ENCODE measurements around the gene CCNA2. TPM values are rescaled to one million over a fixed set of nuclear protein-coding genes. Genes with fewer than 3 reads are reported as not detected.

The CCNA2 gene
- total RNA-seq, 4 donors from 2014 or later, result 0.89 to 2.9 (median 1.4) TPM

DNA sequence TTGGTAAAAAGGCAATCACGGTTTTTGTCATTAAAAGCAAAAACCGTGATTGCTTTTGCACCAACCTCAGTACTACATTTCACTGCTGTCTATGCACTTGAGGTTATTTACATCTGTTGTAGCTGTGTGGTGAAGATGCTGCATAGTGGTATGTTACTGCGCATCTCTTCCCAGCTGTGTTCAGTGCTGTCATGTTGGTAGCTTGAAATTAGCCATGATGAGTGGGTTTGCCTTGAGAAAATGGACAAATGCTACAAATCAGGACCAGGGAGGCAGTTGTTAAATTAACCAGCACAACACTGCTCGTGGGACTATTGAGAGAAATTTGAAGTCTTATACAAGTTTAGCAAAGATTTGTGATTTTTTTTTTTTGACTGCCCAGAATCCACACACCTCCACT is 56.5 kb downstream of the CCNA2 start:
- Histone ChIP-seq H3K36me3 (no peaks in the 10 kb centered on the region), H3K4me3 (no peak overlapping the region), H3K4me1 (peaks cover 0 to 11% (median 5%) of the 10 kb centered on the region in 3 donors), H3K9me3 (no peaks in the 10 kb centered on the region), H3K27me3 (peaks cover 52% of the 10 kb centered on the region), H3K27ac (no peak overlapping the region)
- ATAC-seq, result no peak
- no peak for TF ChIP-seq EP300 (IDR thresholded peaks at IDR 0.05)
- TF ChIP-seq, protein P1, sequence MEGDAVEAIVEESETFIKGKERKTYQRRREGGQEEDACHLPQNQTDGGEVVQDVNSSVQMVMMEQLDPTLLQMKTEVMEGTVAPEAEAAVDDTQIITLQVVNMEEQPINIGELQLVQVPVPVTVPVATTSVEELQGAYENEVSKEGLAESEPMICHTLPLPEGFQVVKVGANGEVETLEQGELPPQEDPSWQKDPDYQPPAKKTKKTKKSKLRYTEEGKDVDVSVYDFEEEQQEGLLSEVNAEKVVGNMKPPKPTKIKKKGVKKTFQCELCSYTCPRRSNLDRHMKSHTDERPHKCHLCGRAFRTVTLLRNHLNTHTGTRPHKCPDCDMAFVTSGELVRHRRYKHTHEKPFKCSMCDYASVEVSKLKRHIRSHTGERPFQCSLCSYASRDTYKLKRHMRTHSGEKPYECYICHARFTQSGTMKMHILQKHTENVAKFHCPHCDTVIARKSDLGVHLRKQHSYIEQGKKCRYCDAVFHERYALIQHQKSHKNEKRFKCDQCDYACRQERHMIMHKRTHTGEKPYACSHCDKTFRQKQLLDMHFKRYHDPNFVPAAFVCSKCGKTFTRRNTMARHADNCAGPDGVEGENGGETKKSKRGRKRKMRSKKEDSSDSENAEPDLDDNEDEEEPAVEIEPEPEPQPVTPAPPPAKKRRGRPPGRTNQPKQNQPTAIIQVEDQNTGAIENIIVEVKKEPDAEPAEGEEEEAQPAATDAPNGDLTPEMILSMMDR (IDR thresholded peaks at IDR 0.05), result no peak
- no peak for TF ChIP-seq POLR2AphosphoS5 (IDR thresholded peaks at IDR 0.05)
- no peak for TF ChIP-seq POLR2A (IDR thresholded peaks at IDR 0.05)
- 86 to 96% methylated on average over 3 to 4 of the region's 4 CpGs for WGBS, 2 donors (ENCODE audit: low coverage in 1 of 2)

Other genes starting within 250 kb of the CCNA2 start
- gene ANXA5, start 126.9 kb downstream of the CCNA2 start, total RNA-seq, result 100 to 1,000 TPM; 235 to 412 (median 359) TPM
- gene SMIM43, start 58.7 kb downstream of the CCNA2 start, total RNA-seq, result 1 to 10 TPM in 1 of 4 donors, under 1 TPM in 3; 0.39 to 2.3 (median 0.51) TPM
- gene EXOSC9, start 22.6 kb downstream of the CCNA2 start, total RNA-seq, result 10 to 100 TPM; 12.2 to 29.7 (median 23.1) TPM
- gene BBS7, start 46.6 kb upstream of the CCNA2 start, total RNA-seq, result 10 to 100 TPM; 13.3 to 23.1 (median 20.4) TPM
- gene TRPC3, start 128.2 kb upstream of the CCNA2 start, total RNA-seq, result 1 to 10 TPM in 2 of 4 donors, under 1 TPM in 2; 0.50 to 8.9 (median 3.3) TPM